Inflammatory macrophage treated with lipopolysaccharide for 4 hours (primary cell): ENCODE measurements around the gene TSPAN9.
A peak's percentile ranks its signal among the peaks of the same experiment; 100 is the strongest.
"Not testable (repeated sequence)": the region's sequence is repeated elsewhere in the genome, so short reads cannot be mapped to it uniquely, and the experiment has no call there.

Experiments
- DNase-seq: peaks from one replicate; pipeline ENCODE4 v3.0.0-alpha.2; 2020

Gene TSPAN9

GRCh38 chr12:3045494-3045893, 31.7 kb upstream of the TSPAN9 start:
- DNase-seq: no peak

GRCh38 chr12:3045989-3046388, 31.2 kb upstream of the TSPAN9 start:
- DNase-seq: no peak

GRCh38 chr12:3046441-3047200, 30.6 kb upstream of the TSPAN9 start:
- DNase-seq: no peak

- DNase-seq: no peak
Observed at GRCh38 chr12:3047961-3048360, 29.2 kb upstream of the TSPAN9 start.

GRCh38 chr12:3048540-3048939, 28.6 kb upstream of the TSPAN9 start:
- no peak for DNase-seq

- DNase-seq: no peak
Observed at GRCh38 chr12:3049176-3049575, 28.0 kb upstream of the TSPAN9 start.

GRCh38 chr12:3049611-3050249, 27.4 kb upstream of the TSPAN9 start:
- no peak for DNase-seq

- DNase-seq: no peak
Observed at GRCh38 chr12:3054374-3054773, 22.8 kb upstream of the TSPAN9 start.

- no peak for DNase-seq
Observed at GRCh38 chr12:3055026-3055703, 22.0 kb upstream of the TSPAN9 start.

- DNase-seq: no peak
Observed at GRCh38 chr12:3055704-3056467, 21.3 kb upstream of the TSPAN9 start.

GRCh38 chr12:3061059-3061458, 16.1 kb upstream of the TSPAN9 start:
- DNase-seq: no peak

- DNase-seq: no peak
Observed at GRCh38 chr12:3061501-3062215, 15.5 kb upstream of the TSPAN9 start.

GRCh38 chr12:3065300-3065699, 11.9 kb upstream of the TSPAN9 start:
- DNase-seq: no peak

GRCh38 chr12:3065846-3066245, 11.3 kb upstream of the TSPAN9 start:
- not testable (repeated sequence) for DNase-seq

GRCh38 chr12:3069714-3070113, 7.5 kb upstream of the TSPAN9 start:
- no peak for DNase-seq

- no peak for DNase-seq
Observed at GRCh38 chr12:3071107-3071506, 6.1 kb upstream of the TSPAN9 start.

GRCh38 chr12:3071710-3072109, 5.5 kb upstream of the TSPAN9 start:
- no peak for DNase-seq

- DNase-seq: peak; percentile 73
Observed at GRCh38 chr12:3073438-3074250, 3.5 kb upstream of the TSPAN9 start.

- DNase-seq: no peak
Observed at GRCh38 chr12:3075315-3075714, 1.9 kb upstream of the TSPAN9 start.

GRCh38 chr12:3077572-3078081, 448 bp downstream of the TSPAN9 start:
- DNase-seq: no peak

- DNase-seq: no peak
Observed at GRCh38 chr12:3078086-3078820, 1.1 kb downstream of the TSPAN9 start.
